Subcutaneous adipose tissue (tissue), 4 donors: Measurements from ENCODE around the gene FAH. TPM values are rescaled to one million over a fixed set of nuclear protein-coding genes. Genes with fewer than 3 reads are reported as not detected.

Experiments used
- CTCF ChIP-seq: fragments of 450-650 bp; IDR thresholded peaks from one replicate; pipeline ENCODE4 v1.5.1; 2016; ENCODE audit warnings: low read depth, mild to moderate bottlenecking, control low read depth, antibody characterized with exemption, moderate library complexity
- total RNA-seq, 4 donors: library from RNA; depleted of rRNA; stranded (reverse); fragments of >200 nt; gene quantifications; one replicate each; pipeline ENCODE4 v1.1.0, GENCODE V29; 2016

Gene FAH
- total RNA-seq, 4 donors from 2014 or later: 87.6 to 196 (median 109) TPM

GRCh38 chr15:80180468-80180867, 27.7 kb downstream of the FAH start:
- no peak for TF ChIP-seq CTCF

- no peak for TF ChIP-seq CTCF
These were observed 28.2 kb downstream of the FAH start for GRCh38 chr15:80180986-80181385.

GRCh38 chr15:80182611-80183261, 29.9 kb downstream of the FAH start:
- TF ChIP-seq CTCF: no peak

- TF ChIP-seq CTCF: no peak
These were observed 30.5 kb downstream of the FAH start for GRCh38 chr15:80183306-80183705.

GRCh38 chr15:80183886-80184285, 31.1 kb downstream of the FAH start:
- no peak for TF ChIP-seq CTCF

- TF ChIP-seq CTCF: no peak
These were observed 31.8 kb downstream of the FAH start for GRCh38 chr15:80184554-80184953.

GRCh38 chr15:80185152-80185551, 32.4 kb downstream of the FAH start:
- no peak for TF ChIP-seq CTCF
